ENCODE results near the gene CDK6. TPM values are rescaled to one million over a fixed set of nuclear protein-coding genes. Genes with fewer than 3 reads are reported as not detected.

The CDK6 gene
- total and polyA plus RNA-seq, 10 of the 15 experiments (the other 5 are each of a cell fraction or from before 2014, with no cell fraction given) = 8.0 to 118 (median 45.8) TPM

DNA sequence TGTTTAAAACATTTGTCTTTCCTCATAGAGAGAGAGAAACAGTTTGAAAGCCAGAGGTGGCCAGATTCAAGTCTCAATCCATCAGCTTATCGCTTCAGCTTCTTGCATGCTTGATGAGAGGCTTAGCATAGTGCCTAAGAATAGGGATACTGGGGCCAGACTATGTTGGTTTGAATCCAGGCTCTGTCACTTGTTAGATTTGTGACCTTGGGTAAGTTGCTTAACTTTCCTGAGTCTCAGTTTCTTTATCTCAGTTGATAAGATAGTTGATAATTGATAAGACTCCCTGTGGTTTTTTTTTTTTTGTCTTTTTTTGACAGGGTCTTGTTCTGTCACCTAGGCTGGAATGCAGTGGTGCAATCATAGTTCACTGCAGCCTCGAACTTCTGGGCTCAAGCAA lies 12.1 kb upstream of the CDK6 start:
- H3K9me3 ChIP-seq (replicated peaks; ENCODE audit: control insufficient read depth, insufficient read depth, low read length) = no peaks in the 10 kb centered on the region; the same call in 2 of the 3 replicates
- H3K9ac ChIP-seq (ENCODE audit: control insufficient read depth, insufficient read depth, low read length) = no peak overlapping the region
- H3K4me1 ChIP-seq (ENCODE audit: control insufficient read depth, insufficient read depth, low read length) = no peaks in the 10 kb centered on the region
- ChIA-PET RAD21 (ENCODE audit: unreplicated experiment) (no interaction called here), SMC1A (ENCODE audit: uncharacterized antibody, unreplicated experiment) (interaction anchor here (0.6 to 2.1 kb wide), 4 partner anchors 9 to 27 kb away, joined by 3 to 9 read pairs (median 6); no protein-coding TSS in a partner anchor), CTCF (no interaction called here), POLR2A (no interaction called here)
- FAIRE-seq (no peak), ATAC-seq (no peak), DNase-seq (ENCODE audit: low read depth, low spot score) (no peak)
- H3K27ac ChIP-seq (ENCODE audit: control insufficient read depth, insufficient read depth) = no peak overlapping the region
- no peaks in the 10 kb centered on the region for H3K27me3 ChIP-seq (replicated peaks in 1 of 2; ENCODE audit: control insufficient read depth in 2 of 2, insufficient read depth in 2 of 2, low read length in 1 of 2)
- no peaks in the 10 kb centered on the region for H3K79me2 ChIP-seq (ENCODE audit: control insufficient read depth, insufficient read depth, low read length)
- WGBS (ENCODE audit: insufficient coverage, insufficient replicate concordance, low lambda C conversion rate, missing lambda C conversion rate) = 88% methylated on average over 2 of the region's 2 CpGs
- H2AFZ ChIP-seq (ENCODE audit: control insufficient read depth, low read depth, low read length) = no peak overlapping the region
- no TSS peak for BruUV-seq (replicated peaks)
- H3K4me3 ChIP-seq = no peak overlapping the region
- intact Hi-C loops (cut with micrococcal nuclease; ENCODE audit: unreplicated experiment) (no loop called here), in situ Hi-C loops (cut with MboI) (no loop called here)
- H3K36me3 ChIP-seq (ENCODE audit: control insufficient read depth in 2 of 2, insufficient read depth in 2 of 2, low read length in 1 of 2) = no peaks in the 10 kb centered on the region
- TF ChIP-seq SMARCA5 (IDR thresholded peaks at IDR 0.05) (no peak), ZBED1 (IDR thresholded peaks at IDR 0.05; ENCODE audit: borderline replicate concordance) (no peak), LARP7 (IDR thresholded peaks at IDR 0.05) (no peak), SREBF2 (IDR thresholded peaks at IDR 0.05; ENCODE audit: low read length) (no peak), NBN (IDR thresholded peaks at IDR 0.05) (no peak), FOXK2 (IDR thresholded peaks at IDR 0.05) (no peak), PAX5 (IDR thresholded peaks at IDR 0.05; ENCODE audit: borderline replicate concordance, low read depth, low read length) (no peak), CHD4 (IDR thresholded peaks at IDR 0.05) (no peak), STAT1 (conservative IDR thresholded peaks at IDR 0.05) (no peak), POU2F2 (IDR thresholded peaks at IDR 0.05; ENCODE audit: borderline replicate concordance, low read depth, low read length) (no peak), POLR2AphosphoS2 (IDR thresholded peaks at IDR 0.05; ENCODE audit: low read depth, low read length) (no peak), YBX1 (IDR thresholded peaks at IDR 0.05) (no peak)
- TF ChIP-seq, protein P1, sequence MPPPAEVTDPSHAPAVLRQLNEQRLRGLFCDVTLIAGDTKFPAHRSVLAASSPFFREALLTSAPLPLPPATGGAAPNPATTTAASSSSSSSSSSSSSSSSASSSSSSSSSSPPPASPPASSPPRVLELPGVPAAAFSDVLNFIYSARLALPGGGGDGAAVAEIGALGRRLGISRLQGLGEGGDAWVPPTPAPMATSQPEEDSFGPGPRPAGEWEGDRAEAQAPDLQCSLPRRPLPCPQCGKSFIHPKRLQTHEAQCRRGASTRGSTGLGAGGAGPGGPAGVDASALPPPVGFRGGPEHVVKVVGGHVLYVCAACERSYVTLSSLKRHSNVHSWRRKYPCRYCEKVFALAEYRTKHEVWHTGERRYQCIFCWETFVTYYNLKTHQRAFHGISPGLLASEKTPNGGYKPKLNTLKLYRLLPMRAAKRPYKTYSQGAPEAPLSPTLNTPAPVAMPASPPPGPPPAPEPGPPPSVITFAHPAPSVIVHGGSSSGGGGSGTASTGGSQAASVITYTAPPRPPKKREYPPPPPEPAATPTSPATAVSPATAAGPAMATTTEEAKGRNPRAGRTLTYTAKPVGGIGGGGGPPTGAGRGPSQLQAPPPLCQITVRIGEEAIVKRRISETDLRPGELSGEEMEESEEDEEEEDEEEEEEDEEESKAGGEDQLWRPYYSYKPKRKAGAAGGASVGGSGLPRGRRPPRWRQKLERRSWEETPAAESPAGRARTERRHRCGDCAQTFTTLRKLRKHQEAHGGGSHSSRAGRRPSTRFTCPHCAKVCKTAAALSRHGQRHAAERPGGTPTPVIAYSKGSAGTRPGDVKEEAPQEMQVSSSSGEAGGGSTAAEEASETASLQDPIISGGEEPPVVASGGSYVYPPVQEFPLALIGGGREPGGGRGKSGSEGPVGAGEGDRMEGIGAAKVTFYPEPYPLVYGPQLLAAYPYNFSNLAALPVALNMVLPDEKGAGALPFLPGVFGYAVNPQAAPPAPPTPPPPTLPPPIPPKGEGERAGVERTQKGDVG (CRISPR knock-in tag; IDR thresholded peaks at IDR 0.05) = no peak
- TF ChIP-seq, protein P2, sequence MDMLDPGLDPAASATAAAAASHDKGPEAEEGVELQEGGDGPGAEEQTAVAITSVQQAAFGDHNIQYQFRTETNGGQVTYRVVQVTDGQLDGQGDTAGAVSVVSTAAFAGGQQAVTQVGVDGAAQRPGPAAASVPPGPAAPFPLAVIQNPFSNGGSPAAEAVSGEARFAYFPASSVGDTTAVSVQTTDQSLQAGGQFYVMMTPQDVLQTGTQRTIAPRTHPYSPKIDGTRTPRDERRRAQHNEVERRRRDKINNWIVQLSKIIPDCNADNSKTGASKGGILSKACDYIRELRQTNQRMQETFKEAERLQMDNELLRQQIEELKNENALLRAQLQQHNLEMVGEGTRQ (IDR thresholded peaks at IDR 0.05; ENCODE audit: borderline replicate concordance, low read depth, low read length) = no peak
- TF ChIP-seq, protein P3, sequence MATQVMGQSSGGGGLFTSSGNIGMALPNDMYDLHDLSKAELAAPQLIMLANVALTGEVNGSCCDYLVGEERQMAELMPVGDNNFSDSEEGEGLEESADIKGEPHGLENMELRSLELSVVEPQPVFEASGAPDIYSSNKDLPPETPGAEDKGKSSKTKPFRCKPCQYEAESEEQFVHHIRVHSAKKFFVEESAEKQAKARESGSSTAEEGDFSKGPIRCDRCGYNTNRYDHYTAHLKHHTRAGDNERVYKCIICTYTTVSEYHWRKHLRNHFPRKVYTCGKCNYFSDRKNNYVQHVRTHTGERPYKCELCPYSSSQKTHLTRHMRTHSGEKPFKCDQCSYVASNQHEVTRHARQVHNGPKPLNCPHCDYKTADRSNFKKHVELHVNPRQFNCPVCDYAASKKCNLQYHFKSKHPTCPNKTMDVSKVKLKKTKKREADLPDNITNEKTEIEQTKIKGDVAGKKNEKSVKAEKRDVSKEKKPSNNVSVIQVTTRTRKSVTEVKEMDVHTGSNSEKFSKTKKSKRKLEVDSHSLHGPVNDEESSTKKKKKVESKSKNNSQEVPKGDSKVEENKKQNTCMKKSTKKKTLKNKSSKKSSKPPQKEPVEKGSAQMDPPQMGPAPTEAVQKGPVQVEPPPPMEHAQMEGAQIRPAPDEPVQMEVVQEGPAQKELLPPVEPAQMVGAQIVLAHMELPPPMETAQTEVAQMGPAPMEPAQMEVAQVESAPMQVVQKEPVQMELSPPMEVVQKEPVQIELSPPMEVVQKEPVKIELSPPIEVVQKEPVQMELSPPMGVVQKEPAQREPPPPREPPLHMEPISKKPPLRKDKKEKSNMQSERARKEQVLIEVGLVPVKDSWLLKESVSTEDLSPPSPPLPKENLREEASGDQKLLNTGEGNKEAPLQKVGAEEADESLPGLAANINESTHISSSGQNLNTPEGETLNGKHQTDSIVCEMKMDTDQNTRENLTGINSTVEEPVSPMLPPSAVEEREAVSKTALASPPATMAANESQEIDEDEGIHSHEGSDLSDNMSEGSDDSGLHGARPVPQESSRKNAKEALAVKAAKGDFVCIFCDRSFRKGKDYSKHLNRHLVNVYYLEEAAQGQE (IDR thresholded peaks at IDR 0.05; ENCODE audit: low read depth, low read length) = no peak
- no peaks in the 10 kb centered on the region for H4K20me1 ChIP-seq (ENCODE audit: control insufficient read depth, insufficient read depth)
- H3K4me2 ChIP-seq (ENCODE audit: control insufficient read depth, insufficient read depth) = no peak overlapping the region

All from GM12878 (cell line).